ENCODE data around the gene HOMEZ.
"Not testable (repeated sequence)": the region's sequence is repeated elsewhere in the genome, so short reads cannot be mapped to it uniquely, and the experiment has no call there.

The HOMEZ gene

DNA sequence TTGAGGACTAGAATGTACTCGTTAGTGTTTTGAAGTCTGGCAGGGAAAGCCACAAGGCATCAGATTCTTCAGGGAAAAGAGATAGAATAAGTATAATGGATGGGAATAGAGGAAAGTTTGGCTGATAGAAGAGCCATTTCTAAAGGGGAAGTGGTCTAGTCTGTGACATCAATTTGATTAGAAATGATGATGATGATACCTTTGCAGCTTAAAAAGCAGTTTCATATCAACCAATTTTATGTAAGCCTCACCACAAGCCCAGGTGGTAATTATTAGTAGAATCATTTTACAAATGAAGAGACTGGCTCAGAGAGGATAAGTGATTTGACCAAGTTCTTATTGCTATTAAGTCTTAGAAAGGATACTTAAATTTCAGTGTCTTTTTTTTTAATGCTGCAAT is 45.3 kb downstream of the HOMEZ start:
- DNase-seq (ENCODE audit: low spot score) = no peak
- in situ Hi-C loops (cut with MboI; ENCODE audit: low sequenced_read_pairs, unreplicated experiment) = no loop called here
- TF ChIP-seq, protein P1, sequence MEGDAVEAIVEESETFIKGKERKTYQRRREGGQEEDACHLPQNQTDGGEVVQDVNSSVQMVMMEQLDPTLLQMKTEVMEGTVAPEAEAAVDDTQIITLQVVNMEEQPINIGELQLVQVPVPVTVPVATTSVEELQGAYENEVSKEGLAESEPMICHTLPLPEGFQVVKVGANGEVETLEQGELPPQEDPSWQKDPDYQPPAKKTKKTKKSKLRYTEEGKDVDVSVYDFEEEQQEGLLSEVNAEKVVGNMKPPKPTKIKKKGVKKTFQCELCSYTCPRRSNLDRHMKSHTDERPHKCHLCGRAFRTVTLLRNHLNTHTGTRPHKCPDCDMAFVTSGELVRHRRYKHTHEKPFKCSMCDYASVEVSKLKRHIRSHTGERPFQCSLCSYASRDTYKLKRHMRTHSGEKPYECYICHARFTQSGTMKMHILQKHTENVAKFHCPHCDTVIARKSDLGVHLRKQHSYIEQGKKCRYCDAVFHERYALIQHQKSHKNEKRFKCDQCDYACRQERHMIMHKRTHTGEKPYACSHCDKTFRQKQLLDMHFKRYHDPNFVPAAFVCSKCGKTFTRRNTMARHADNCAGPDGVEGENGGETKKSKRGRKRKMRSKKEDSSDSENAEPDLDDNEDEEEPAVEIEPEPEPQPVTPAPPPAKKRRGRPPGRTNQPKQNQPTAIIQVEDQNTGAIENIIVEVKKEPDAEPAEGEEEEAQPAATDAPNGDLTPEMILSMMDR (IDR thresholded peaks at IDR 0.05; ENCODE audit: borderline replicate concordance, control extremely low read depth, extremely low read depth, insufficient read depth, missing control alignments) = no peak

DNA sequence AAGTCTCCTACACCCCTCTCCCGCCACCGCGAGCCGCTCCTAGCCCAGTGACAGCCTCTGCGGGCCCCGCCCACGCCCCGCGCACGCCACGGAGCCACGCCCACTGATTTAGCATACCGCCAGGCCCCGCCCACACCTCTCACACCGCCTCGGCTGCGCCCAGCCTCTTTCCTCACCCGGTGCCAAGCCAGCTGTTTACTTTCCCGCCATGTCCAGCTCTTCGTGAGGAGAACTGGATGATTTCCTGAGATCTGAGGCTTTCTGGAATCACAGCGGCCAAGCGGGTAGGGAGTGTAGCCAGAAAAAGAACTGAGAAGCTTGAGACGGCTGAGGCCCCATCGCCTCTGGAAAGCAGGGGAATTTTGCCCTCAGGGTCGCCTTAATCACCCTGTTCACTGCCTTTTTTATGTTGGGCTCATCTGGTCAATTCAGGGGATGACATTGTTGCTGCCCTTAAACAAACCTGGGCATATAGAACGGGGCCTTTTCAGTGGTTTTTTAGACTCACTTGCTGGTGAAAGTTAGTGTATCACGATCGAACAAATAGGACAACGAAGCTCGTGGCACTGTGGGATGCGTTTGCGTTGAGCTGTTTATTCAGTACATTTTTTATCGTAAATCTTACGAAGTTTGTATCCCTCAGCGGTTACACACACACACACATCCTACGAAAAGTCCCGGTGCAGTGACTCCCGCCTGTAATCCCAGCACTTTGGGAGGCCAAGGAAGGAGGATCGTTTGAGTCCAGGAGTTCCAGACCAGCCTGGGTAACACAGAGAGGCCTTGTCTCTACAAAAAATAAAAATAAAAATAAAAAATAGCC is 47.9 kb downstream of the HOMEZ start, which contains the start of gene RNF212B:
TSS of gene RNF212B (plus strand) at position 165 of the 823 bp plus-strand sequence. CDS start 2,410 bp downstream, outside the sequence.
- TF ChIP-seq, protein P1 (IDR thresholded peaks at IDR 0.05; ENCODE audit: borderline replicate concordance, control extremely low read depth, extremely low read depth, insufficient read depth, missing control alignments) = no peak
- in situ Hi-C loops (cut with MboI; ENCODE audit: low sequenced_read_pairs, unreplicated experiment) = no loop called here
- DNase-seq (ENCODE audit: low spot score) = peak; percentile 87

DNA sequence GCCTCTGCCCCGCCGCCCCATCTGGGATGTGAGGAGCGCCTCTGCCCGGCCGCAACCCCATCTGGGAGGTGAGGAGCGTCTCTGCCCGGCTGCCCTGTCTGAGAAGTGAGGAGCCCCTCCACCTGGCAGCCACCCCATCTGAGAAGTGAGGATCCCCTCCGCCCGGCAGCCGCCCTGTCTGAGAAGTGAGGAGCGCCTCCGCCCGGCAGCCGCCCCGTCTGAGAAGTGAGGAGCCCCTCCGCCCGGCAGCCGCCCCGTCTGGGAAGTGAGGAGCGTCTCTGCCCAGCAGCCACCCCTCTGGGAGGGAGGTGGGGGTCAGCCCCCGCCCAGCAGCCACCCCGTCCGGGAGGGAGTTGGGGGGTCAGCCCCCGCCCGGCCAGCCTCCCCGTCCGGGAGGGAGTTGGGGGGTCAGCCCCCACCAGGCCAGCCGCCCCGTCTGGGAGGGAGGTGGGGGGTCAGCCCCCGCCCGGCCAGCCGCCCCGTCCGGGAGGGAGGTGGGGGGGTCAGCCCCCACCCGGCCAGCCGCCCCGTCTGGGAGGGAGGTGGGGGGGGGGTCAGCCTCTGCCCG is 53.6 kb downstream of the HOMEZ start:
- DNase-seq (ENCODE audit: low spot score); in situ Hi-C loops (cut with MboI; ENCODE audit: low sequenced_read_pairs, unreplicated experiment): not testable (repeated sequence)

DNA sequence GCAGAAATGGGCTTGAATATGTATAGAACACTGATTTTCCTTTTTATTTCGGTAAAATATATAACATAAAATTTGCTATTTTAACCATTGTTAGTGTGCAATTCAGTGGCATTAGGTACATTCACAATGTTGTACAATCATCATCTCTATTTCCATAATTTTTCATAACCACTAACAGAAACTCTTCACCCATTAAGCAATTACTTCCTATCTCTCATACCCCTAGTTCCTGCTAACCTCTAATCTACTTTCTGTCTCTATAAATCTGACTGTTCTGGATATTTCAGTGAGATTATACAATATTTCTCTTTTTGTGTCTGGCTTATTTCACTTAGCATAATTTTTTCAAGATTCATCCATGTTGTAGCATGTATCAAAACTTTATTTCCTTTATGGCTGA is 57.1 kb downstream of the HOMEZ start:
- no peak for DNase-seq (ENCODE audit: low spot score)
- in situ Hi-C loops (cut with MboI; ENCODE audit: low sequenced_read_pairs, unreplicated experiment) = no loop called here
- TF ChIP-seq, protein P1 (IDR thresholded peaks at IDR 0.05; ENCODE audit: borderline replicate concordance, control extremely low read depth, extremely low read depth, insufficient read depth, missing control alignments) = no peak

DNA sequence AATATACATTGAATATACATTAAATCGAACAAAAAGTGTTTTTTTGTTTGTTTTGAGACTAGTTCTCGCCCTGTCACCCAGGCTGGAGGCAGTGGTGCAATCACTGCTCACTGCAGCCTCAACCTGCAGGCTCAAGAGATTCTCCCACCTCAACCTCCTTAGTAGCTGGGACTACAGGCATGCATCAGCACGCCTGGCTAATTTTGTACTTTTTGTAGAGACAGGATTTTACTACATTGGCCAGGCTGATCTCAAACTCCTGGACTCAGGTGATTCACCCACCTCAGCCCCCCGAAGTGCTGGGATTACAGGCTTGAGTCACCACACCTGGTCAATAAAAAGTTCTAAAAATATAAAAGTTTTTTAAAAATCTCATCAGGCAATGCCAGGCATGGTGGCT is 58.4 kb downstream of the HOMEZ start:
- TF ChIP-seq, protein P1 (IDR thresholded peaks at IDR 0.05; ENCODE audit: borderline replicate concordance, control extremely low read depth, extremely low read depth, insufficient read depth, missing control alignments) = no peak
- in situ Hi-C loops (cut with MboI; ENCODE audit: low sequenced_read_pairs, unreplicated experiment) = no loop called here
- no peak for DNase-seq (ENCODE audit: low spot score)

DNA sequence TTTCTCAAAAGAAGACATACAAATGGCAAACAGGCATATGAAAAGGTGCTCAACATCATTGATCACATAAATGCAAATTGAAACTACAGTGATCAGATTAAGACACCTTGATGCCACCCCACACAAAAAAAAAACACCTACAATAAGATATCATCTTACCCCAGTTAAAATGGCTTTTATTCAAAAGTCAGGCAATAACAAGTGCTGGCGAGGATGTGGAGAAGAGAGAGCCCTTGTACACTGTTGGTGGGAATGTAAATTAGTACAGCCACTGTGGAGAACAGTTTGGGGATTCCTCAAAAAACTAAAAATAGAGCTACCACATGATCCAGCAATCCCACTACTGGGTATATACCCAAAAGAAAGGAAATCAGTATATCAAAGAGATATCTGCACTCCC is 61.0 kb downstream of the HOMEZ start:
- in situ Hi-C loops (cut with MboI; ENCODE audit: low sequenced_read_pairs, unreplicated experiment); DNase-seq (ENCODE audit: low spot score): not testable (repeated sequence)

Measured in GM13976 (cell line).